Body of pancreas (tissue), 4 donors: Measurements from ENCODE around the gene SAP130. TPM values are rescaled to one million over a fixed set of nuclear protein-coding genes. Genes with fewer than 3 reads are reported as not detected.

Experiments
- ATAC-seq: fragments of 150-250 bp; one replicate; pipeline ENCODE4 v1.9.1; 2016
- DNase-seq, 4 donors: peaks; one replicate each; pipeline ENCODE4 v3.0.0-alpha.2; 2019
- H3K27ac ChIP-seq, 4 donors: fragments of 200-600 bp; sonication (generic); 1 replicate in 3 of 4; 2 replicates in 1 of 4; pipeline versions ENCODE4 v1.5.1 to v1.6.1; 2016 to 2019; ENCODE audit warnings: mild to moderate bottlenecking in 1 of 4, mixed read lengths in 1 of 4, moderate library complexity in 1 of 4
- H3K27me3 ChIP-seq, 2 donors: fragments of 200-600 bp; sonication (generic); one replicate each; pipeline ENCODE4 v1.6.0; 2016; ENCODE audit warnings: mild to moderate bottlenecking in 1 of 2
- H3K36me3 ChIP-seq, 2 donors: fragments of 200-600 bp; sonication (generic); replicated peaks in 1 of 2; 2 replicates each; pipeline ENCODE4 v1.5.1; 2016; ENCODE audit warnings: low read depth in 2 of 2; ENCODE audit not compliant: insufficient read depth in 1 of 2
- H3K4me1 ChIP-seq: fragments of 200-600 bp; sonication (generic); one replicate; pipeline ENCODE4 v1.6.0; 2016
- H3K4me3 ChIP-seq, 2 donors: fragments of 200-600 bp; sonication (generic); 1 replicate in 1 of 2; 2 replicates in 1 of 2; pipeline ENCODE4 v1.5.1; 2016 to 2019
- H3K9me3 ChIP-seq, 3 donors: fragments of 200-600 bp; sonication (generic); 1 replicate in 2 of 3; 2 replicates in 1 of 3; pipeline ENCODE4 v1.5.1; 2016
- CTCF ChIP-seq, 7 experiments: fragments of 450-650 bp in 4 of 7; fragments of 200-600 bp in 3 of 7; sonication (generic) in 3 of 7; IDR thresholded peaks; one replicate each; pipeline ENCODE4 v1.5.1; 2016 to 2019; ENCODE audit warnings: antibody characterized with exemption in 7 of 7
- POLR2A ChIP-seq, 3 donors: fragments of 450-650 bp; IDR thresholded peaks; one replicate each; pipeline ENCODE4 v1.6.1; 2016; ENCODE audit warnings: antibody characterized with exemption in 3 of 3, mild to moderate bottlenecking in 2 of 3
- WGBS, 2 donors: methylation state at CpG; one replicate each; pipeline ENCODE4 v1.1.5; 2017; 5-methylcytosine and 5-hydroxymethylcytosine counted together
- intact Hi-C: fragments of 100-400 bp; cut with DNase I; formaldehyde crosslinking; loops from one replicate; pipeline ENCODE4 v1.15.1; 2023
- total RNA-seq, 2 donors: library from RNA; depleted of rRNA; stranded (reverse); fragments of >200 nt; gene quantifications; one replicate each; pipeline ENCODE4 v1.1.0, GENCODE V29; 2016

SAP130 gene
- total RNA-seq, 2 donors from 2014 or later, result 4.4 to 4.6 TPM

- 0% methylated on average over 1 of the region's 1 CpG; no CpG with 5 or more reads in 1 of the 2 donors for WGBS, 2 donors
- peak overlapping the region; percentile 72 to 99 (median 94) for H3K27ac ChIP-seq
- intact Hi-C loops, result no loop called here
These were observed 802 bp upstream of the SAP130 start for GRCh38 chr2:128028668-128029054.

DNA sequence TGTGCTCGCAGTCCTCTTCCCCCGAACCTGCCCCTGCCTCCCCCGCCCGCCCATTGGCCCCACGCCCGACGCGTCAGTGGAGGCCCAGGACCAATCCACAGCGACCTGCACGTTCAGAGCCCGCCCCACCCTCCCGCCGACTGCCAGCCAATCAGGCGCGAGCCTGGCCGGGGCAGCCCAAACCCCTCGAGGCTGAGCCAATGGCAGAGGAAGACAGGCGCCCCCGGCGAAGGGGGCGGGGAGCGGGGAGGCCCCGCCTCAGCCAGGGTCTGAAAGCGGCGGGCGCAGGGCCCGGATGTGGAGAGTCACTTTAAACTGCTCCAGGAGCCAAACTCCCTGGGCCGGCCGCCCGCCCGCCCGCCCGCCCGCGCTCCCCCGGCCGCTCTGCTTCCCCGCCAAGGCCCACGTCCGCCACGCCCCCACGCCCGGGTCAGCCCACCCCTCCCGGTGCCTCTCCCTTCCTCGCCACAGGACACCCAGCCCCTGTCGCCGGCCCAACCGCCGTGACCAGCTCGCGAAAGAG lies 520 bp downstream of the SAP130 start:
- peak; percentile 91 for ATAC-seq
- 1% methylated on average over 27 of the region's 51 CpGs; no CpG with 5 or more reads in 1 of the 2 donors for WGBS, 2 donors
- Histone ChIP-seq H3K27me3 (no peaks in the 10 kb centered on the region), H3K36me3 (no peaks in the 10 kb centered on the region), H3K4me1 (peaks cover 14% of the 10 kb centered on the region), H3K27ac (peak overlapping the region; percentile 91 to 99 (median 97)), H3K4me3 (peak overlapping the region; percentile 96 to 98), H3K9me3 (no peaks in the 10 kb centered on the region)
- TF ChIP-seq CTCF (IDR thresholded peaks at IDR 0.05) (no peak), POLR2A (IDR thresholded peaks at IDR 0.05) (no peak)
- intact Hi-C loops, result no loop called here
- DNase-seq, result peak; percentile 99 to 100 (median 99)

More at GRCh38 chr2:128028668-128029054, 802 bp upstream of the SAP130 start:
- Histone ChIP-seq H3K4me1 (peaks cover 14% of the 10 kb centered on the region), H3K4me3 (peak overlapping the region; percentile 96 to 98), H3K27me3 (no peaks in the 10 kb centered on the region), H3K9me3 (no peaks in the 10 kb centered on the region), H3K36me3 (no peaks in the 10 kb centered on the region)
- DNase-seq (no peak), ATAC-seq (no peak)
- TF ChIP-seq CTCF (IDR thresholded peaks at IDR 0.05) (no peak), POLR2A (IDR thresholded peaks at IDR 0.05) (no peak)

DNA sequence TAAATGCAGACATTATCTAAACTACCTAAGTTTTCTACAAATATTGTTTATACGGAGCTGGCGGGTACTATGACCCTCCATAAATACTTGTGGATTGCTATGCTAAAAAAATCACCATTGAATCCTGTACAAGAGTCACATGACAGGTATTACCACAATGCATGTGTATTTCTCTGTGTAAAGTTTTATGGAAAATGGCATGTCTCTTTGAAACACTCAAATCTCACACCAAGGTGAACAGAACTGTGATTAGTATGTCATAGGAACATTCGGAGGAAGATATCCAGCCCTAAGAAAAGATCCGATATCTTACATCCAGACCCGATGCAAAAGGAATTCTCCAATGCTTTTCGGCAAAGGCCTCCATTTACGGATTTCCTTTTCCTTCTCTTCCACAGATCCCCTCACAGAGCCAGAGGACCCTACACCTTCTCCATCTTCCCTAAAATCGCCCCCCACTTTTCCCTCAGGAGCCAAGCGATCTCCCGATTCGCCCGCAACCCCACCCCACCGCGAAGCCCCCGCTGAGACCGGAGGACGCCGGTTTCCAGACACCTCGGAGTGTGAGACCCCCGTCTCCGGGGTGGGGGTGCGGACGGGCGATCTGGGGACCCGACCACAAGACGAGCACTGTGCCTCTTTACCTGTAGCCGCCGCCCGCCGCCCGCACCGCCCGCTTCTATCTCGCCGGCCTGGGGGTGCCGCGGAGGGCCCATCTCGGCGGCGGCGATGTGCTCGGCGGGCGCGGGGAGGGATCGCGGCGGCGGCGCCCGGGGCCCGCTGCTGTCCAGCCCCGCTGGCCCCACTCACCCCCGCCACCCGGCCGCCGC lies 1.2 kb downstream of the SAP130 start:
- Histone ChIP-seq H3K27me3 (no peaks in the 10 kb centered on the region), H3K9me3 (no peaks in the 10 kb centered on the region), H3K4me3 (peak overlapping the region; percentile 26 to 98), H3K27ac (peak overlapping the region; percentile 50 to 99 (median 83)), H3K36me3 (peaks cover 0 to 1% of the 10 kb centered on the region in 2 donors), H3K4me1 (peaks cover 14% of the 10 kb centered on the region)
- ATAC-seq, result no peak
- intact Hi-C loops, result no loop called here
- TF ChIP-seq POLR2A (IDR thresholded peaks at IDR 0.05), result peak in 1 of 3 donors; percentile 40
- no peak for TF ChIP-seq CTCF (IDR thresholded peaks at IDR 0.05)
- no peak for DNase-seq
- 1% methylated on average over 21 to 57 of the region's 57 CpGs for WGBS, 2 donors

DNA sequence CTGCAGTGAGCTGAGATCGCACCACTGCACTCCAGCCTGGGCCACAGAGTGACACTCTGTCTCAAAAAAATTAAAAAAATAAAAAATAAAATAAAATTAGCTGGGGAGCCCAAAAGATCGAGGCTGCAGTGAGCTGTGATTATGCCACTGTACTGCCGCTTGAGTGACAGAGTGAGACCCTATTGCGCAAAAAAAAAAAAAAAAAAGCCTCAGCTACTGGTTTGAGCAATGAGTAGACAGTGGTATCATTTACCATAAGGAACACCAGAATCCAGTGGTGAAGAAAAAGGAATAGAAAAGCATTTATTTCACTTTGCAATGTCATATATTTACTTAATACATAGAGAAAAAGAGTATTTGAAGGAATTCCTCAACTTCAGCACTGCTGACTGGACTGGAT lies 3.0 kb downstream of the SAP130 start:
- WGBS, 2 donors, result 91 to 92% methylated on average over 4 of the region's 4 CpGs
- Histone ChIP-seq H3K27me3 (no peaks in the 10 kb centered on the region), H3K4me1 (peaks cover 14% of the 10 kb centered on the region), H3K9me3 (no peaks in the 10 kb centered on the region), H3K4me3 (no peak overlapping the region), H3K27ac (no peak overlapping the region), H3K36me3 (peaks cover 0 to 1% of the 10 kb centered on the region in 2 donors)
- intact Hi-C loops, result no loop called here
- ATAC-seq, result no peak
- TF ChIP-seq CTCF (IDR thresholded peaks at IDR 0.05), result no peak
- no peak for TF ChIP-seq POLR2A (IDR thresholded peaks at IDR 0.05)
- no peak for DNase-seq
